ENCODE data around the gene IL18RAP.

IL18RAP gene

GRCh38 chr2:102422910-102423309 is at the start of gene IL18RAP:
Gene IL18RAP, plus strand, starts transcription at chr2:102423160. Its CDS starts 118 bp downstream, at chr2:102423278.
- no peak for DNase-seq

DNA sequence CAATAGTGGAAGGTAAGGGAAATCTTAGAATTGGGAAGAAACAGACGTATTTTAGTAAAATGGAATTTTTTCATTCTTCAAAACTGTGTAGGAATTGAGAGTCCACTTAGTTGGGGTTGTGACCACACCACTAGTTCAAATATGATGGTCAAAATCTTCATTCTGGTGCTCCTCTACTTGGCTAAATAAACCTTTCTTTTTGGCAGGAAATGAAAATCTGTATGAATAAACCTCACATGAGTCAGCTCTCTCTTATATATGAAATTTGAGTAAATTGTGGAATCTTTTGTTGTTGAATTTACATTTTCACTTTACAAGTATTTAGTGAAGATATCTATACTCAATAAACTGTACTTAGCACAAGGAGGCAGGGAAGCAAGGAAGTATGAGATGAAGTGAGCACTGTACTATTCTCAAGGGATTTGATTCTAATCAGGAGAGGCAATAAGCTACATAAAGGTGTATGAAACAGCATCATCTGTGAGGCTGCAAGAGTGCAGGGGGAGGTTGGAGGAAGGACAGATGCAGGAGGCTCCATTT is 46.8 kb upstream of the IL18RAP start:
- DNase-seq = no peak

GRCh38 chr2:102383722-102384121 is 39.2 kb upstream of the IL18RAP start:
- no peak for DNase-seq

GRCh38 chr2:102385522-102385921 is 37.4 kb upstream of the IL18RAP start:
- no peak for DNase-seq

GRCh38 chr2:102386004-102386403 is 37.0 kb upstream of the IL18RAP start:
- DNase-seq = no peak

- no peak for DNase-seq
Observed at GRCh38 chr2:102386867-102387541, 36.0 kb upstream of the IL18RAP start.

DNA sequence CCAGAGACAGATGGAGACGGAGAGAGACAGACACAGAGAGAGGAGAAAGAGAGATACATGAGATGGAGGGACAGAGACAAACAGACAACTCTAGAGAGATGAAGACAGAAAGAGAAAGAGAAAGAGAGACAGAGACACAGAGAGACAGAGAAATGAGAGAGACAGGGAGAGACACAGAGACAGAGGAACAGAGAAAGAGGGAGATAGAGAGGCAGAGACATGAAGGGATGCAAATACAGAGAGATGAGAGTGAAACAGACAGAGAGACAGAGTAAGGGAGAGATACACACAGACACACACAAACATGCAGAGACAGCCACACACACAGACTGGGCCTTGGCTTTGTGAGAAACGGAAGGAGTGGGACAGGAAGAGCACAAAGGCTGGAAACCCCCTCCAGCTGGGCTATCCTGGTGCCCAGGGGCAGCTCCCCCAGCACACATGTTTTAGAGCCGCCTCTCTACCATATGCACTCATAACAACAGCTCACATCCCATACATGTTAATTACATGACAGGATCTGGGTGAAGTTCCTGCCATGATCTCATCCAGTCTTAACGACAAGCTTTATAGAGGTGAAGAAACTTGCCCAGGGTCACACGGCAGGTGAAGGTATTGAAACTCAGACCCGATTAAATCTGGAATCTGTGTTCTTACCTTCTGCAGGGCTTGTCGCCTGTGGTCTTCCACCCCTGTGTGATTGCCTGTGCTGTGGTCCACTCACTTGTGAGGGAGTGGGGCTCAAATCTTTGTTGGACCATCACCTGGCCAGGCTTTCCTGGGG is 35.0 kb upstream of the IL18RAP start:
- no peak for DNase-seq

GRCh38 chr2:102391565-102391964 is 31.4 kb upstream of the IL18RAP start:
- DNase-seq = no peak

DNA sequence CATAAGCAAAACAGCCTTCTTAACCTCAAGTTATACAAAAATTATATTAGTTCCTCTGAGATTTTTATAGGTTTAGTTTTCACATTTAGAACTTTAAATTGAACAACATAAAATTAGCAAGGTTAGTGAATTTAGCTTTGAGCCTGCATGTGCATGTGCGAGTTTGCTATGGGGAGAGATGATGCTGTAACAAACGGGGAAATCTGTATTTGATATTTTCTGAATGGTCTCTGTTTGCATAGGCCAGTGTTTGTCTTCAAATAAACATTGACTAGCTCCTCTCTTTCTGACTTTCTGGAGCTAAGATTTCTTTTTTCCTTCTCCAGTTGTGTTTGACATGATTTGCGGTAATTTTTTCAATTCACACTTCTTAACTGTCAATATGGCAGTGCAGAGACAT is 30.9 kb upstream of the IL18RAP start:
- no peak for DNase-seq

- DNase-seq = no peak
Observed at GRCh38 chr2:102392942-102393341, 30.0 kb upstream of the IL18RAP start.

GRCh38 chr2:102396012-102396411 is 26.9 kb upstream of the IL18RAP start:
- DNase-seq = no peak

DNA sequence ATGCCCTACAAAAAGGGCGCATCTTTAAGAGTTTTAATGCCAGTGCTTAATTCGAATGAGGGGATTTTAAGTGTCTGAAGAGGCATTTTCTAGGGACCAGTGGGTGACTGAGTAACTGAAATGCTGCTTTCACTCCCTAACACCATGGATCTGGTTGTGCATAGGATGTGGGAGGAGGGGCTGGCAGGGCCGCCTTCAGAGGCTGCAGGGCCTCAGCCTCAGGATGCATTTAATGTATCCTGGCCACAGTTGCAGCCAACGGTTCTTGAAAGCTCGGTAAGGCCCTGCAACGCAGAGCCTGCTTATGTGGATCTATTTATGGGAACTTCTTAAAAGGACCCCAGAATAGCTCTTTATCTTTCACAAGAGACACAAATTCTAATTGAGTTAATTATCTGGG is 25.8 kb upstream of the IL18RAP start:
- no peak for DNase-seq

DNA sequence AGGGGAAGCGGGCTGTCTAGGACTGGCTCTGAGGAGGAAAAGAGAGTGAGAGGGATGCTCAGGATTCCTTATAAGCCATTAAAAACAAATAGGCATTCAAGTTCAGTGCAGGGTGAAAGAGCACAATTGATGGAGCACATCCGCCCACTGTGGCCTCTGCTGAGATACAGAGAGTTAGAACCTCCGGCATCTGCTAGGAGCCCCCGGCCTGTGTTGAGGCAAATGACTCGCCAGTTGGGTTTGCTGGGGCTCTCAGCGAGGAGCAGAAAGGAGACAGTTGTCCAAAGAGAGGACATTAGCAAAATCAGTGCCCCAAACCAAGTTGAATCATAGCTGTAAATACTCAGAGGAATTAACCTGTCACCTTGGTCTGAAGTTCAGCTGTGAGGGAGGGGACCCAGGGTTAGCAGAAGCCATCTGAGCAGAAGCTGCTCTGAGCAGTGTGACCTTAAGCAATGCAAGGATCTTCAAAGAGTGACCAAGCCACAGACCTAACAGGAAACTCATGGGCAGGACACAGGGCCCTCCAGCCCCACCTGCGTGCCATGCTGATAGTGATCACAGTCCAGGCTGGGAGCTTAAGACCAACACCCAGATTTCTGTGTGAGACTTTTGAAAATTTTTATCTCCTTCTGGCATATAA is 23.3 kb upstream of the IL18RAP start:
- no peak for DNase-seq

GRCh38 chr2:102401456-102401855 is 21.5 kb upstream of the IL18RAP start:
- no peak for DNase-seq

- DNase-seq = no peak
Observed at GRCh38 chr2:102401865-102402264, 21.1 kb upstream of the IL18RAP start.

DNA sequence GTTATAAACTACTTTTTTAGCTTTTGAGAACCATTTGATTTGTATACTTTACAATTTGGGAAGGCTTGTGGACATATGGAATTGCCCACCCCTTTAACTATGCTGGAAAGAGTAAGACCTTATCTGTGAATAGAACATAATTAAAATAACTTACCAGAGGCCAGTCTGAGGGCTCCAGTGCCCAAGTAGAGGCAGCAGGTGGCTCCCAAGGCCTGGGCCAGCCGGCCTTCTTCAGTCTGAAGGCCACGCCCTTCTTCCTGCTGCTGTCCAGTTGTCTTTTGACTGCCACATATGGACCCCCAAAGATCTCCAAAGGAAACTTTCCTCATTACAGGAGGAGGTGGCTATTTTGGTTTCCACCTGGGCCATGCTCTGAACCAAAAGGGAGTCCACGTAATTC is 12.0 kb upstream of the IL18RAP start:
- no peak for DNase-seq

- DNase-seq = no peak
Observed at GRCh38 chr2:102412199-102412598, 10.8 kb upstream of the IL18RAP start.

DNA sequence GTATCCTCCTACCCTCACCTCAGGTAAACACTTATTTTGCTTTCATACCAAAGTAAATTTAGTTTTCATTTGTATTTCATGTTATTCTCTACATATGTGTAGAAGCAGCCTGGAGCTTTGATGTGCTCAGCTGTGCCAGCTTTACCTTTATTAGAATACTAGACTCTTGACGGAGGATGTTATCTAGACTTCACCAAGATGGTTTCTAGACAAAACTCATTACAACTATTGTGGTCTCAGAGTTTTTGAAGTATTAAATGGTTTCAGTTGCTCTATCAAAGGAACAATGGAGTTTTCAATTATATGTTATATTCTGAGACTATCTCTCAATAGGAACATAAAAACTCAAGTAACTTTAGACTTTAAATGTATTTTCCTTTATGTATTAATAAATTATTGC is 5.0 kb upstream of the IL18RAP start:
- no peak for DNase-seq

GRCh38 chr2:102418421-102418961 is 4.5 kb upstream of the IL18RAP start:
- DNase-seq = no peak

- no peak for DNase-seq
Observed at GRCh38 chr2:102420290-102420689, 2.7 kb upstream of the IL18RAP start.

DNA sequence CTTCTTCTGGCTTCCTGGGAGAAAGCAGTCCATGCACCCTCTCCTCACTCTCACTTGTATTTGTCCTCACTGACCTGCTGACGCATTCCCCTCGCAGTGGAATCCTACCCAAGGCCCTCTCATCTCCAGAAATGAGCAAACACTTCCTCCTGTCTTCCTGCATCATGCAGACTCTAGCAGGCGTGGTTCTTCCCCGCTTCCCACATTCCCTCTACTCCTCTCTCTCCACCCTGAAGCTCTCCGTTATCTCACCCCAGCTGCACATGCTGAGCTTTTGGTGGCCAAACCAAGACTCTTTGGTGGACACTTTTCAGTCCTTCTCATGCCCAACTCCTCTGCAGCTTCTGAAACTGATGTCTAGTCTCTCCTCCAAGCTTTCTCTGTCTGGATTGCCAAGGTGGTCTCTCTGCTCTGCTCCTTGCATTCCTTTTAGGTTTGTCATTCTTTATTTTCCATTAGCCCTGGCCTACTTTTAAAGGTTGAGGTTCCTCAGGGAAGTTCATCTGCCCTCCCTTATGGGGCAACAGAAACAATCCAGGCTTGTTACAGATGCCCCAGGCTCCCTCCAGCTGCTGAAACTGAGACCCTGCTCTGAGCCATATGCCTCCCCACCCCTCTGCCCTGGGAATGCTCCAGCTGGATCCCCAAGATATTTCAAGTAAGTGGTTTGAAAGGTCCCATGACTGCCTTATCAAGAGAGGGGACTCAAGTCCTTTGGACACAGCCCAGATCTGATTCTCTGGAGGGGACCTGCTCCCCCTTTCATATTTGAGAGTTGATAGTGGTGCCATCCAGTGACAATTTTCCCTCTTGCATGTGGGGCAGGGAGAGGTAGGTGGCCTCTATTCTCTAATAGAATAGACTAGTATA is 835 bp upstream of the IL18RAP start:
- no peak for DNase-seq

DNA sequence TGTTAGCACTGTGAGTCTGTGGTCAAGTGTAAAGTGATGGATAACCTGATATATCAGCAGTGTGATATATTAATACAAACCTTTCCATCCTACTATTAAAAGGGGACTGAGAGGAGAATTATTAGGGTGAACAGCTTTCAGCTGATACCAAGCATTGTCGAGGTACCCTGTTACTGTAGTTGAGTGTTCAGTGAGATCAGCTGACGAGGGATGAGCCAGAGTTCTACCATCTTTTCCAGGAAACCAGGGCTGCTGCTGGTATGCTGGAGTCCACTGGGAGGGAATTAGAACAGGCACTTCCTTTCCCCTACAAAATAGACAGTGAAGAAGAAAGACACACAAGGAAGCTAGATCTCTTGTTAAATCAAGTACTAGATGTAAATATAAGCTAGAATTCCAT is 408 bp downstream of the IL18RAP start:
- DNase-seq = no peak

DNA sequence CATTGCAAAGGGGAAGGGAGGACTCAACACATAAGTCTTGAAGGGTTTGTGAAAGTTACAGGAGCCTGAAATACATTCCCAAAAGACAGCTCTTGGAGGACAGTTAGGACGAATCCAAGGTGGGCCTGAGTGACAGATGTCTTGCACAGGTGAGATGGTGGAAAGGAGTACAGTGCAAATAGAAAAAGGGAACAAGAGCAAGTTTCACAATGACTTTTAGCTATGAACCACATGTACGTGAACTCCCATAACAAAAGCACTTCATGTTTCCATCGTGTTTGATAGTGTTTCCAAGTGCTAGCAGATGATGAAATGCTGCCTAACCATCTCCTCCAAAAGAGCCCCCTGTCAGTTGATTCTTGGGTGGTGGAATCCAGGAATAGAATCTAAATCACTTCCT is 1.8 kb downstream of the IL18RAP start:
- no peak for DNase-seq

All from NCI-H2171 treated with DMSO at 0.1 percent for 48 hours (cell line).